K562 (cell line): ENCODE results near the gene C22orf39. TPM values are rescaled to one million over a fixed set of nuclear protein-coding genes. Genes with fewer than 3 reads are reported as not detected.

Experiments used
- CAMTA2 ChIP-seq: fragments of 250-450 bp; sonication (Bioruptor Pico); conservative IDR thresholded peaks from 2 replicates; pipeline ENCODE4 v1.5.1; 2022
- CHD7 ChIP-seq: fragments of 200-600 bp; sonication (generic); IDR thresholded peaks from one replicate; pipeline ENCODE4 v1.6.1; 2012; ENCODE audit warnings: mild to moderate bottlenecking, low read depth, low read length, inconsistent platforms
- CXXC5 ChIP-seq: fragments of 250-450 bp; sonication (Bioruptor Pico); IDR thresholded peaks from 2 replicates; pipeline ENCODE4 v1.8.0; 2022; ENCODE audit warnings: inconsistent platforms, mild to moderate bottlenecking, moderate library complexity
- DEAF1 ChIP-seq: fragments of 450-650 bp; formaldehyde crosslinking; IDR thresholded peaks from 2 replicates; pipeline ENCODE4 v1.4.0; 2020; ENCODE audit warnings: mild to moderate bottlenecking, moderate library complexity
- HEY1 ChIP-seq: fragments of 250-450 bp; sonication (Bioruptor Pico); IDR thresholded peaks from 2 replicates; pipeline ENCODE4 v1.5.0; 2020; ENCODE audit warnings: mild to moderate bottlenecking, moderate library complexity, borderline replicate concordance
- JUN ChIP-seq, 2 experiments: sonication (generic) in 1 of 2; formaldehyde crosslinking in 1 of 2; IDR thresholded peaks; 2 replicates each; pipeline versions ENCODE4 v1.6.1 to v1.8.0; 2012 to 2022; ENCODE audit warnings: borderline replicate concordance in 2 of 2, mild to moderate bottlenecking in 2 of 2, improper control_type of control experiment in 1 of 2, low read depth in 1 of 2, low read length in 1 of 2, missing genetic modification reagents in 1 of 2
- MAFG ChIP-seq: fragments of 450-650 bp; conservative IDR thresholded peaks from 2 replicates; pipeline ENCODE4 v1.6.1; 2016; ENCODE audit warnings: missing genetic modification characterization, missing compliant biosample characterization
- PATZ1 ChIP-seq: fragments of 250-450 bp; sonication (Bioruptor Pico); IDR thresholded peaks from 2 replicates; pipeline ENCODE4 v1.5.0; 2020; ENCODE audit warnings: mild to moderate bottlenecking, borderline replicate concordance
- RCOR1 ChIP-seq, 2 experiments: IDR thresholded peaks; 2 replicates each; pipeline ENCODE4 v1.6.1; 2012; ENCODE audit warnings: low read depth in 2 of 2, low read length in 2 of 2, borderline replicate concordance in 1 of 2, improper control_type of control experiment in 1 of 2
- ZNF780A ChIP-seq: fragments of 250-450 bp; sonication (Bioruptor Pico); IDR thresholded peaks from 2 replicates; pipeline ENCODE4 v1.5.0; 2021; ENCODE audit warnings: mild to moderate bottlenecking
- polyA plus RNA-seq, 8 experiments: library from polyadenylated mRNA; depleted of rRNA in 4 of 8; stranded (reverse) in 5 of 8; unstranded in 3 of 8; fragments of >200 nt; fragmentation: Nextera tagmentation in 2 of 8; fragmentation: Illumina TruSeq in 1 of 8; extraction: Ambion mirVana in 2 of 8; extraction: Trizol in 1 of 8; gene quantifications; 2 replicates each; pipeline versions ENCODE4 v1.2.1 to v1.2.3, GENCODE V29; 2011 to 2014; ENCODE audit warnings: inconsistent platforms in 1 of 8, missing spikeins in 1 of 8
- total RNA-seq, 7 experiments: library from RNA; depleted of rRNA in 6 of 7; stranded (reverse); fragments of >200 nt in 6 of 7; fragmentation: Illumina TruSeq in 2 of 7; extraction: Trizol in 2 of 7; gene quantifications; 2 replicates each; pipeline versions ENCODE4 v1.2.1 to v1.2.3, GENCODE V29; 2011 to 2021; ENCODE audit warnings: low replicate concordance in 1 of 7

The C22orf39 gene
- total and polyA plus RNA-seq, 9 of the 15 experiments (the other 6 are each of a cell fraction or from before 2014, with no cell fraction given) = 20.4 to 139 (median 66.8) TPM

- TF ChIP-seq CHD7 (peak; percentile 58), HEY1 (CRISPR knock-in tag) (peak; percentile 84), DEAF1 (CRISPR knock-in tag) (0 out of 2 replicates have a peak, but pooled peaks have one; percentile 2), ZNF780A (CRISPR knock-in tag) (no peak), CXXC5 (CRISPR knock-in tag) (no peak), MAFG (tag) (no peak), CAMTA2 (no peak), JUN (IDR thresholded peaks at IDR 0.05; ENCODE audit: borderline replicate concordance, low read depth, low read length) (0 out of 2 replicates have a peak, but pooled peaks have one; percentile 46), JUN (CRISPR knock-in tag; IDR thresholded peaks at IDR 0.05; ENCODE audit: borderline replicate concordance) (no peak), RCOR1 (IDR thresholded peaks at IDR 0.05; ENCODE audit: borderline replicate concordance in 1 of 2, low read depth in 2 of 2, low read length in 2 of 2) (no peak), PATZ1 (no peak)
Observed at GRCh38 chr22:19463491-19464469, 16.3 kb upstream of the C22orf39 start (continued).
